Right lobe of liver (tissue), 4 donors: ENCODE data around the gene BOLA3.

Experiments used
- POLR2A ChIP-seq: fragments of 450-650 bp; IDR thresholded peaks from one replicate; pipeline ENCODE4 v1.6.1; 2017; ENCODE audit warnings: antibody characterized with exemption, mild to moderate bottlenecking
- TF ChIP-seq, protein P1 (sequence below), 4 donors: fragments of 200-600 bp in 3 of 4; fragments of 450-650 bp in 1 of 4; IDR thresholded peaks; one replicate each; pipeline versions ENCODE4 v1.5.1 to v1.8.0; 2016 to 2022; ENCODE audit warnings: antibody characterized with exemption in 4 of 4, mild to moderate bottlenecking in 2 of 4
- donor health status: DM: no; HTN: no; CAD: no.
- donor health status: DM: no; HTN: no; CAD: no.
- donor health status: DM: no; HTN: yes; CAD: no.

DNA sequence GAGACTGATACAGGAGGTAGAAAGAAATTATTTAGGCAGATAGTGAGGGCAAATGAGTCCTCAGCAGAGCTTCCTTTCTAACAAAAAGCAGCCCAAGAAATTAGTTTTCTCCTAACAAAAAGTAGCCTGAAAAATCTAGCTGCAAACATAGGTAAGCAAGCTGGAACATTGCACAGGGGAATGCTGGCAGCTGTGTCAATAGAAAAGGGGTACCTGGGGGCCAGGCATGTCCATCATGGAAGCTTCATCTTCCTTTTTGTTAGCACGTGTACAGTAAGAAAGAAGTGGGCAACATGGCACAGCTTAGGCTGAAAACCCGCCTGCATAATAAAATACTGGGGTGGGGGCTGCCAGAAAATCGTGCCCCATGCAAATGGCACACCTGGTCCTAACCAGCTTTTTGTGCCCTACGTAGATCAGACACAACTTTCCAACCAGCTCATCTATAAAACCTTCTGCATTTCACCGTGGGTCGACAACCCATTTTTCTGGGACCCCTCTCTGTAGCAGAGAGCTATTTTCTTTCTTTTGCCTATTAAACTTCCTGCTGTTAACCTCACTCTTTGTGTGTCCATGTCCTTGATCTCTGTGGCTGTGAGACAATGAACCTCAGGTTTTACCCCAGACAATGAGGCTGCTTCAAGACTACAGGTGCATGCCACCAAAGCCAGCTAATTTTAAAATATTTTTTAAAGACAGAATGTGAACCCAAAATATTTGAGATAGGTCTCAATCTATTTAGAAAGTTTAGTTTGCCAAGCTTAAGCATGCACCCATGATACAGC lies 44.1 kb upstream of the BOLA3 start:
- TF ChIP-seq, protein P1, sequence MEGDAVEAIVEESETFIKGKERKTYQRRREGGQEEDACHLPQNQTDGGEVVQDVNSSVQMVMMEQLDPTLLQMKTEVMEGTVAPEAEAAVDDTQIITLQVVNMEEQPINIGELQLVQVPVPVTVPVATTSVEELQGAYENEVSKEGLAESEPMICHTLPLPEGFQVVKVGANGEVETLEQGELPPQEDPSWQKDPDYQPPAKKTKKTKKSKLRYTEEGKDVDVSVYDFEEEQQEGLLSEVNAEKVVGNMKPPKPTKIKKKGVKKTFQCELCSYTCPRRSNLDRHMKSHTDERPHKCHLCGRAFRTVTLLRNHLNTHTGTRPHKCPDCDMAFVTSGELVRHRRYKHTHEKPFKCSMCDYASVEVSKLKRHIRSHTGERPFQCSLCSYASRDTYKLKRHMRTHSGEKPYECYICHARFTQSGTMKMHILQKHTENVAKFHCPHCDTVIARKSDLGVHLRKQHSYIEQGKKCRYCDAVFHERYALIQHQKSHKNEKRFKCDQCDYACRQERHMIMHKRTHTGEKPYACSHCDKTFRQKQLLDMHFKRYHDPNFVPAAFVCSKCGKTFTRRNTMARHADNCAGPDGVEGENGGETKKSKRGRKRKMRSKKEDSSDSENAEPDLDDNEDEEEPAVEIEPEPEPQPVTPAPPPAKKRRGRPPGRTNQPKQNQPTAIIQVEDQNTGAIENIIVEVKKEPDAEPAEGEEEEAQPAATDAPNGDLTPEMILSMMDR (IDR thresholded peaks at IDR 0.05), result no peak
- no peak for TF ChIP-seq POLR2A
